NCI-H2196 (cell line): ENCODE data around the gene TRMT61B.

Experiments used
- DNase-seq: peaks from one replicate; lab custom pipeline; 2025; ENCODE audit not compliant: unreplicated experiment; lab: John Stamatoyannopoulos, UW

Gene TRMT61B

GRCh38 chr2:28868611-28869010 is 1.5 kb downstream of the TRMT61B start:
- no peak for DNase-seq

- DNase-seq, result no peak
These were observed 14.1 kb downstream of the TRMT61B start for GRCh38 chr2:28855977-28856376.

- no peak for DNase-seq
These were observed 14.9 kb downstream of the TRMT61B start for GRCh38 chr2:28855193-28855592.

DNA sequence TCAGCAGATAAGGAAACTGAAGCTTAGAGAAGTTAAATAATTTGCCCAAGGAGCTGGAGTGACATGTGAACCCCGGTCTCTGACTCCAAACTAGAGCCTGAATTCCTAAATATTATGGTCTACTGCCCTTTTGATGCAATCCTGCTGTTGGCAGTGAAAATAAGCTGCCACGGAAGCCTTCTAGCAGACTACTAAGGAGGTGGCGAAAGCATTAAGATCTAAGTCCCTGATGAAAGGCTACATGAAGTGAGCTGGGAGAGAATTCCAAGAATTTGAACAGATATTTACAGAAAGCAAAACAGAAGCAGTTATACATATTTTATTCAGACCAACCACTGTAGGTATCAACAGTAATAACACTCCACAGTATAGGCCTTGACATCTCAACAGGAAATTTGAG is 28.1 kb downstream of the TRMT61B start:
- DNase-seq, result no peak

GRCh38 chr2:28838971-28839370 is 31.1 kb downstream of the TRMT61B start:
- no peak for DNase-seq

GRCh38 chr2:28835781-28836180 is 34.3 kb downstream of the TRMT61B start:
- DNase-seq, result no peak

DNA sequence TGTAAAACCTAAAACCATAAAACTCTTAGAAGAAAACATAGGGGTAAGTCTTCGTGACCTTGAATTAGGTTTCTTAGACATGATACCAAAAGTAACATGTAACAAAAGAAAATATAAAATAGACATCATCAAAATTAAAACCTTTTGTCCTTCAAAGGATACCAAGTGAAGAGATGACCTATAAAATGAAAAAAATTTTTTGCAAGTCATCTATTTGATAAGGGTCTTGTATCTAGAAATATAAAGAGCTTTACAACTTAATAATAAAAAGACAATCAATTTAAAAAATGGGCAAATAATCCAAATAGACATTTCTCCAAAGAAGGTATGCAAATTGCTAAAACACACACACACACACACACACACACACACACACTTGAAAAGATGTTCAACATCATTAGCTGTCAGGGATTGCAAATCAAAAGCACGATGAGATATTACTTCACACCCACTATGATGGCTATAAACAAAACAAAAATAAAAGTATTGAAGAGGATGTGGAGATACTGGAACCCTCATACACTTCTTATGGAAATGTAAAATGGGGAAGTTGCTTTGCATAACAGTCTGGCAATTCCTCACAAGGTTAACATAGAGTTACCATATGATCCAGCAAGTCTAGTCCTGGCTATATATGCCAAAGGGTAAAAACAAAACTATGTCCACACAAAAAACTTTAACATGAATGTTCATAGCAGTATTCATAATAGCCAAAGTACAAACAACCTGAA is 36.2 kb downstream of the TRMT61B start:
- DNase-seq, result no peak

GRCh38 chr2:28828382-28828781 is 41.7 kb downstream of the TRMT61B start:
- DNase-seq, result no peak

DNA sequence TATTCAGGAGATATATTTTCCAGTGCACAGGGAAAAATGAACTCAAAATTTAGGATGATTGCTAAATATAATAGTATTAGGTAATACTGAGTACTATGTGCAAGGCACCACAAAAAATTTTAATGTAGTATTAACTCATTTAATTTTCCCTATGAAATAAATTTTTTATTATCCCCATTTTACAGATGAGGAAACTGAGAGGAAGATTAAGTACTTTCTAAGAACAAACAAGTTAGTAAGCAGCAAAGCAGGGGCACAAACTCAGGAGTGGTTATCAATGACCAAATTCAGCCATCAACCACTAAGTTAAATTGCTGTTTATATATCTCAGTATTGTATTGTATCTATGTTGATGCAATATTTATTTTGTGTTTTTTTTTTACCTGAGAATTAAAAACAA is 45.2 kb downstream of the TRMT61B start:
- no peak for DNase-seq

DNA sequence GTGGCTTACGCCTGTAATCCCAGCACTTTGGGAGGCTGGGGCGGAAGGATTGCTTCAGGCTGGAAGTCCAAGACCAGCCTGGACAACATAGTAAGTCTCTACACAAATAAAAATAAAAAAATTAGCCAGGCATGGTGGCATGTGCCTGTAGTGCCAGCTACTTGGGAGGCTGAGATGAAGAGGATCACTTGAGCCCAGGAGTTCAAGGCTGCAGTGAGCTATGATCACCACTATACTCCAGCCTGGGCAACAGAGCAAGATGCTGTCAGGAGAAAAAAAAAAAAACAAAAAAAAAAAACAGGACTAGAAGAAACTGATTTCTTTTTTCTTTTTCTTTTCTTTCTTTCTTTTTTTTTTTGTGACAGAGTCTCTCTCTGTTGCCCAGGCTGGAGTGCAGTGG is 45.9 kb downstream of the TRMT61B start:
- DNase-seq, result no peak

DNA sequence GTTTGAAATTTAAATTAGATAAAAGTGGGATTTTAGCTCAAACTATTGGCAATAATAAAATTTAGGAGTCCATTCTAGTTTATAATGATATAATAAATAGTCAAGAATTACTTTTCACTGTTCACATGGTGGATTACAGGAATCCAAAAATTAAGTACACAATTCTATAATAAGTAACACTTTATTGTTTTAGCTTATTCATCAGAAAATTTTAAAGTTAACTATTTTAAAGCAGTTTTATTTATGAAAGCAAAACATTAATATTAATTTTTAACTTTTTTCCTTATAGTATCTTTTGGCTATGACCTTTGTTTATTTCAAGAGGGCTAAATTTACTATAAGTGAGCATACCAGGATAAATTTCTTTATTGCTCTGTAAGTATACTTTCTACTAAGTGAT is 48.1 kb downstream of the TRMT61B start:
- DNase-seq, result no peak

DNA sequence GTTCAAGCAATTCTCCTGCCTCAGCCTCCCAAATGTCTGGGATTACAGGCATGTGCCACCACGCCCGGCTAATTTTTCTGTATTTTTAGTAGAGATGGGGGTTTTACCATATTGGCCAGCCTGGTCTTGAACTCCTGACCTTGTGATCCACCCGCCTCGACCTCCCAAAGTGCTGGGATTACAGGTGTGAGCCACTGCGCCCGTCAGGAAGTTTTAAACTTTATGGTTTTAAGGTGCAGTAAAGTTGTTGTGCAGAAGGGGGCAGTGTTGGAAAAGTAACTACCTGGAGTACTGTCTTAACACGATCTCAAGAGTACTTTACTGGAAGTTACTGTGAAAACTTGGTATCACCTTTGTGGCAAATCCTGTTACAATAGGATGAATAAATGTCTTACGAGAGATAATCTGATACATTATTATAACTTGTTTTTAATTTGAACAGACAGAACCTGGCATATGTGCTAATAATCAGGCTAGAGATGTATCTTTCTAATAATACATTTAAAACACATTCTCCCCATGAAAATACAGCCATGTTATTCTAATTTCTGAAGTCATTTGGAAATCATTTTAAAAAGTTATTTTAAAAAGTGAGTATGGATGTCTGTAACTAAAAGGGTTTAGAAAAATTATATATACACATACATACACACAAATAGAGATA is 48.7 kb downstream of the TRMT61B start:
- DNase-seq, result peak; percentile 54

DNA sequence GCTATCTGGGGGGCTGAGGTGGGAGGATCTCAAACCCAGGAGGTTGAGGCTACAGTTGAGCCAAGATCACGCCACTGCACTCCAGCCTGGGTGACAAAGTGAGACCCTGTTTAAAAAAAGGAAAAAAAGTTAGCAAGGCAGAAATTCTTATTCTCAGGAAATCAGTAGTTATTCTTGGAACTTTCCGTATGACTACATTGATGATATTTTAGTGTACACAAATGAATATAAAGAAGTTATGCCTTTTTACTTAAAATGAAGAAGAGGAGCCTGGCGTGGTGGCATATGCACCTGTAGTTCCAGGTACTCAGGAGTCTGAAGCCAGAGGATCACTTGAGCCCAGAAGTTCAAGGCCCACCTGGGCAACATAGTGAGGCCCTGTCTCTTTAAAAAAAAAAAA is 52.1 kb downstream of the TRMT61B start:
- no peak for DNase-seq

DNA sequence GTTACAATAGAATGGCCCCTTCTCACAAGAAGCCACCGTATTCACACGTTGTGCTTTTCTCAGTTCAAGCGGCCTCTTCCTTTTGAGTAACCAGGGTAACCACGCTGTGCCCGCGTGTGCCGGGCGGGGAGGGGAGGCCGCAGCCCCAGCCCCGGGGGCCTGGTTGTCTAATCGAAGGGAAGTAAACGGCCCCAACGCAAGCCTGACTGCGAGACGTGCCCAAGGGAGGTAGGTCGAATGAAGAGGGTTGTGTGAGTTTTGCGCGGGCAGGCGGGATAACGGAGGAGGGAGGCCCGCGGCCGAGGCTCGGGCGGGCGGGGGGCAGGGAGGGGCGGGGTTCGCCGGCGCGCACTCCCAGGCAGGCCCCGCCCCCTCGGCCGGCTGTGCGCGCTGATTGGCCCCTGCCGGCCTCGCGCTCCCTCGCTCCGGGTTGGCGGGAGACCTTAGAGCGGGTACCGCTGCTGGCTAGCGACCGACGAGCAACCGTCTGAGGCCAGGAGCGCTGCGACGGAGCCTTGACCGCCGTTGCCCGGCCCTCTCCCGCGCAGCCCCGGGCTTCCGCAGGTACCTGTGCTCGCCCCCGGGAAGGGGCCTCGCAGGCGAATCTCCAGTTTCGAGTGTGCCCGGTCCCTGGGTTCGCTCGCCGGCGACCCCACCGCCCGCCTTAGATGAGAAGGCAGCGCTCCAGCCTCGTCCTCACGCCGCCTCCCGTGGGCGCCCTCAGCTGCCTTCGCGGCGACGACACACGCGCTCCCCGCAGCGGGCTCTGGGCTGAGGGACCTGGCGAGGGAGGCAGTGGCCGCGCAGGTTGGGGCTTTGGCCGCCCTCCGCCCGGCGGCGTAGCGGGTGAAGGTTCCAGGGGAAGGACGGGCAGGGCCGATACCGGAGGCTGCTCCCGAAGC is 59.5 kb downstream of the TRMT61B start, which contains the start of gene SPDYA:
Gene SPDYA, plus strand, starts transcription at position 451 of the 902 bp plus-strand sequence. CDS start 5,181 bp downstream, outside the sequence.
- no peak for DNase-seq

DNA sequence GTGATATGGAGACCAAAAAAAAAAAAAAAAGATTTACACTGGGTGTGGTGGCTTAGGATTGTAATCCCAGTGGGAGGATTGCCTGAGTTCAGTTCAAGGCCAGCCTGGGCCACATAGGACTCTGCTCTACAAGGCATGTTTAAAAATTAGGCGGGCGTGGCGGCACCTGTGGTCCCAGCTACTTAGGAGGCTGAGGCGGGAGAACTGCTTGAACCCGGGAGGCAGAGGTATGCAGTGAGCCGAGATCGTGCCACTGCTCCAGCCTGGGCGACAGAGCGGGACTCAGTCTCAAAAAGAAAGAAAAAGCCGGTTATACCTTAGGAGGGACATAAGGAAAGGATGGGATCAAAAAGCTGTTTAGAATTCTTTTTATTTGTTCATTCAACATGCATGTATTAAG is 60.2 kb downstream of the TRMT61B start:
- DNase-seq, result no peak

DNA sequence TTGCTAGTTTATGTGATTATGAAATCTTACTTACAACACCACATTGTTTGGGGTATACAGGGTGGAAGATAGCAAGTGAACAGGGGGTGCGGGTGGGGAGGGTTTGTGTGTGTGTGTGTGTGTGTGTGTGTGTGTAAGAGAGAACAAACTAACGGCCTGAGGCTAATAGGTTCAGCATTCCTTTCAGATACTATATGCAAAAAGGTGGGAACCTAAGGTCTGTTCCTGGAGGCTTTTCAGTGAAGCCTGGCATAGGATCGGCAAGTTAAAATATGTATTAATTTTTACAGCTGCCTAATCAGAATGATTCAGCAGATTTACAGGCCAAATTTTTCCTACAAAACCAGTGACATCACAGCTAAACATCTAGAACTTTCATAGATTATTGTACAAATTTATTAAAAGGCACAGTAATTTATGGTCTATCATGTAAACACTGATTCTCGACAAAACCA is 67.1 kb downstream of the TRMT61B start:
- DNase-seq, result no peak

- DNase-seq, result no peak
These were observed 68.4 kb downstream of the TRMT61B start for GRCh38 chr2:28801726-28802125.
